Epithelial cell of proximal tubule (primary cell): ENCODE measurements around the gene ZNF787. TPM values are rescaled to one million over a fixed set of nuclear protein-coding genes. Genes with fewer than 3 reads are reported as not detected.

Source experiments
- DNase-seq: peaks from one replicate; pipeline ENCODE4 v3.0.0-alpha.2; 2011; ENCODE audit warnings: low read depth
- H3K4me3 ChIP-seq: 2 replicates; pipeline ENCODE4 v1.5.1; 2011; ENCODE audit warnings: low read depth, mild to moderate bottlenecking, low read length
- CTCF ChIP-seq: conservative IDR thresholded peaks from 2 replicates; pipeline ENCODE4 v1.5.1; 2012; ENCODE audit warnings: low read depth, mild to moderate bottlenecking, low read length
- total RNA-seq: library from RNA; depleted of rRNA; stranded (reverse); fragments of >200 nt; gene quantifications from 2 replicates; pipeline ENCODE4 v1.2.3, GENCODE V29; 2015

Gene ZNF787
- total RNA-seq, 1 donor from 2014 or later: 19.6 TPM

GRCh38 chr19:56086671-56087430, 34.2 kb downstream of the ZNF787 start:
- DNase-seq: no peak
- no peak for TF ChIP-seq CTCF

GRCh38 chr19:56085571-56086275, 35.4 kb downstream of the ZNF787 start:
- no peak for TF ChIP-seq CTCF
- DNase-seq: no peak

More at GRCh38 chr19:56086671-56087430, 34.2 kb downstream of the ZNF787 start:
- no peak overlapping the region for H3K4me3 ChIP-seq

GRCh38 chr19:56084835-56085536, 36.1 kb downstream of the ZNF787 start:
- no peak for TF ChIP-seq CTCF
- no peak overlapping the region for H3K4me3 ChIP-seq
- no peak for DNase-seq

More at GRCh38 chr19:56085571-56086275, 35.4 kb downstream of the ZNF787 start:
- H3K4me3 ChIP-seq: no peak overlapping the region

- TF ChIP-seq CTCF: no peak
- H3K4me3 ChIP-seq: no peak overlapping the region
- no peak for DNase-seq
Measured at GRCh38 chr19:56083668-56084067, 37.4 kb downstream of the ZNF787 start.

- TF ChIP-seq CTCF: peak; percentile 49
- DNase-seq: no peak
- peak overlapping the region; percentile 48 for H3K4me3 ChIP-seq
Measured at GRCh38 chr19:56080669-56081401, 40.3 kb downstream of the ZNF787 start.

- TF ChIP-seq CTCF: no peak
- H3K4me3 ChIP-seq: no peak overlapping the region
- no peak for DNase-seq
Measured at GRCh38 chr19:56079609-56080008, 41.5 kb downstream of the ZNF787 start.
